HG03159 (cell line): ENCODE measurements around the gene IGDCC3.

Source experiments
- ATAC-seq: cut with Tn5 transposase; IDR thresholded peaks from one replicate; pipeline ENCODE4 v1.9.1; 2021; ENCODE audit warnings: mild to moderate bottlenecking, moderate library complexity; ENCODE audit not compliant: unreplicated experiment

IGDCC3 gene

GRCh38 chr15:65329984-65330735 lies 47.6 kb downstream of the IGDCC3 start:
- no peak for ATAC-seq

GRCh38 chr15:65329288-65329983 lies 48.4 kb downstream of the IGDCC3 start:
- no peak for ATAC-seq

DNA sequence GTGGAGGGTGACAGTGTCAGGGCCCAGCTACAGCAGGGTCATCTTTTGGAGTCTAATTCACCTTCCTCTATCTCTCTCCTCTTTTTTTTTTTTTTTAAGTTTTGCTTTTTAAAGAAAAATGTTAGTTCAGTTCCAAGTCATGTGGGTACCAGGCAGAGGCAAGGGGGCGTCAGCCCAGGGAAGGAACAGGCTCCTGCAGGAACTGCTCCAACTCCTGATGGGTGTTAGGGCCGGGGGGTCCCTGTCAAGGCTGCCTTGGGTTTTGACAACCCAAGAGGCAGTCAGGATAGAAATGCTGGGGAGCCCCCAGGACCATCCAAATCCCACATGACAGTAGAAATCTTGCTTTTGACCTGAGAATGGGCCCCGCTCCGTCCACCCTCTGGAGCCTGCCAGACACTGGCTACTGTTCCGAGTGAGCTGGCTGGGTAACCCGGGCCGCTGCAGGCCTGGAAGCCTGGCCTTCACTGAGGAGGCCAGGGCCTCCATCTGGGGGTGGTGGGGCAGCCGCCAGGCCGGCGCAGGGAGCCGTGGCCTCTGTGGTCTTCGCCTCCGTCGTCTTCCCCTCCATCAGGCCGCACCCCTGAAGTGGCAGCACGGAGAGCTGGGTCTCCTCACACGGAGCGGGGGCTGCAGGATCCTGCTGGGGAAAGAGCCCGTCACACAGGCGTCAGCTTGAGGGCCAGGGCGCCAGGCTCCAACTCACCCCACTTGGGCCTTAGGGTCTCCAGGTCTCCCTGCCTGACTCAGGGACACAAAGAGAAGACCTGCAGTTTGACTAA lies 49.1 kb downstream of the IGDCC3 start:
- ATAC-seq: no peak

- ATAC-seq: no peak
These were observed 50.0 kb downstream of the IGDCC3 start for GRCh38 chr15:65327651-65328393.

- no peak for ATAC-seq
These were observed 51.0 kb downstream of the IGDCC3 start for GRCh38 chr15:65326818-65327217.

GRCh38 chr15:65326117-65326526 lies 51.7 kb downstream of the IGDCC3 start:
- ATAC-seq: no peak

DNA sequence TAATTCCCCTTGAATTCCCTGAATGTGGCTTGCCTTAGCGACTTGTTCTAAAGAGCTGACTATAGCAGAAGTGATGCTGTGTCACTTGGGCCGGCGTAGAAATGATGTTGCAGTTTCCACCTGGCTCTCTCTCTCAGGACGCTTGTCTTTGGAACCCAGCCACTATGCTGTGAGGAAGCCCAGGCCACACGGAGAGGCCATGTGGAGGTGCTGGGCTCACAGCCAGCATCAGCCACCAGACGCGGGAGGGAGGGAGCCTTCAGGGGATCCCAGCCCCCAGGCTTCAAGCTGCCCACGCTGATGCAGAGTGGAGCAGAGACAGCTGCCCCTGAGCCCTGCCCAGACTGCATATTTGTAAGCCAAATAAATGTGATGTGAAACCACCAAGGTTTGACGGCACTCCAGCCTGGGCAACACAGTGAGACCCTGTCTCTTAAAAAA lies 54.7 kb downstream of the IGDCC3 start:
- ATAC-seq: no peak

GRCh38 chr15:65318870-65319356 lies 58.9 kb downstream of the IGDCC3 start:
- ATAC-seq: peak; percentile 64

GRCh38 chr15:65312400-65312916 lies 65.3 kb downstream of the IGDCC3 start:
- no peak for ATAC-seq

DNA sequence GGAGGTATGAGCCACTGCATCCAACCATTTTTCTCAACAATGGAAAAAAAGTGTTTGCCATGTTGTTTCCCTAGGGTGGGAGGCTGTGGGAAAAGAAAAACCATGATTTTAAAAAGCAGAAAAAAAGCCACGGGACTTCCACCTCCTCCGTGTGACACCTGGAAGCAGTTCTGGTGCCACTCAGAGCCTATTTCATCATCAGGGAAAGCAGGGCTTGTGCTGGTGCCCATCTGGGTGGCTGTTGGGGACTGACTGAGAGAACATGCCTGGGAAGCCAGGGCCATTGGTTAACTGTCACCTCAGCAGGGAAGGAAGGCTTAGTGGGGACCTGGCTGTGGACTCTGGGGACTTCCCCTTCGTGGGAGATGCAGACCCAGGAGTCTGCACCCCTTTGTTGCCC lies 66.0 kb downstream of the IGDCC3 start:
- no peak for ATAC-seq

GRCh38 chr15:65310431-65311137 lies 67.2 kb downstream of the IGDCC3 start:
- ATAC-seq: no peak

GRCh38 chr15:65309882-65310418 lies 67.9 kb downstream of the IGDCC3 start:
- ATAC-seq: no peak

DNA sequence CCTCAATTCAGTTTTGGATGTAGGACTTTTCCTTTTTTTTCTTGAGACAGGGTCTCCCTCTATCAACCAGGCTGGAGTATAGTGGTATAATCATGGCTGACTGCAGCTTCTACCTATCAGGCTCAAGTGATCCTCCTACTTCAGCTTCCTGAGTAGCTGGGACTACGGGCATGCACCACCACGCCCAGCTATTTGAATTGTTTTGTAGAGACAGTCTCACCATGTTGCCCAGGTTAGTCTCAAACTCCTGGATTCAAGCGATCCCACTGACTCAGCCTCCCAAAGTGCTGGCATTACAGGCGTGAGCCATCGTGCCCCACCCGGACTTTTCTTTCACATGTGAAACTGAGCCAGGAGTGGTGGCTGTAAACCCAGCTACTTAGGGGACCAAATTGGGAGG lies 69.8 kb downstream of the IGDCC3 start:
- no peak for ATAC-seq

DNA sequence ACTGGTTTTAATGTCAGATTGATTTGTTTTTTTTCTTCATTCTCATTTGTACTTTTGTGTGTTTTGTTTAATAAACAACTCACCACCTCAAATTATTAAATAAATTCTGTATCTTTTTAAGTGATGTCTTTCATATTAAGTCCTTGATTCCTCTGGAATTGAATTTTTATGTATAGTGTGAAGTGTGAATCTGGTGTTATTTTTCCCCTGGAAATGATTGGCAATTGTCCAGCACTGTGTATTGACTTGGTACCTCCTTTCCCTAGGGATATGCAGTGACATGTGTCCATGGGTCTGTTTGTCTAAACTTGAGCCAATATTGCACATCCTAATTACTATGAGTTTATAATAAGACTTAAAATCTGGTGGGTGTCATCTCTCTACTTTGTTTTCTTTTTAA lies 71.3 kb downstream of the IGDCC3 start:
- ATAC-seq: no peak

DNA sequence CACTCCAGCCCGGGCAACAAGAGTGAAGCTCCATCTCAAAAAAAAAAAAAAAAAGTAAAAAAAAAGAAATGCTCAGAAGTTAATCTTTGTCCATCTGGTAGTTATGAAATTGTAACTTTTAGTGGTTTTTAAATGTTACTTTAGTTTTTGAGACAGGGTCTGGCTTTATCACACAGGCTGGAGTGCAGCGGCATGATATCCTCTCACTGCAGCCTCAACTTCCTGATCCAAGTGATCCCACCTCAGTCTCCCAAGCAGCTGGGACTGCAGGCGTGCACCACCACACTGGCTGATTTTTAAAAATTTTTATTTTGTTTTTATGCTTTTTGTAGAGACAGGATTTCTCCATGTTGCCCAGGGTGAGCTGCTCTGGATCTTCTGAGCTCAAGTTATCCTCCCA lies 72.0 kb downstream of the IGDCC3 start:
- ATAC-seq: no peak

- ATAC-seq: no peak
These were observed 72.5 kb downstream of the IGDCC3 start for GRCh38 chr15:65305150-65305758.

DNA sequence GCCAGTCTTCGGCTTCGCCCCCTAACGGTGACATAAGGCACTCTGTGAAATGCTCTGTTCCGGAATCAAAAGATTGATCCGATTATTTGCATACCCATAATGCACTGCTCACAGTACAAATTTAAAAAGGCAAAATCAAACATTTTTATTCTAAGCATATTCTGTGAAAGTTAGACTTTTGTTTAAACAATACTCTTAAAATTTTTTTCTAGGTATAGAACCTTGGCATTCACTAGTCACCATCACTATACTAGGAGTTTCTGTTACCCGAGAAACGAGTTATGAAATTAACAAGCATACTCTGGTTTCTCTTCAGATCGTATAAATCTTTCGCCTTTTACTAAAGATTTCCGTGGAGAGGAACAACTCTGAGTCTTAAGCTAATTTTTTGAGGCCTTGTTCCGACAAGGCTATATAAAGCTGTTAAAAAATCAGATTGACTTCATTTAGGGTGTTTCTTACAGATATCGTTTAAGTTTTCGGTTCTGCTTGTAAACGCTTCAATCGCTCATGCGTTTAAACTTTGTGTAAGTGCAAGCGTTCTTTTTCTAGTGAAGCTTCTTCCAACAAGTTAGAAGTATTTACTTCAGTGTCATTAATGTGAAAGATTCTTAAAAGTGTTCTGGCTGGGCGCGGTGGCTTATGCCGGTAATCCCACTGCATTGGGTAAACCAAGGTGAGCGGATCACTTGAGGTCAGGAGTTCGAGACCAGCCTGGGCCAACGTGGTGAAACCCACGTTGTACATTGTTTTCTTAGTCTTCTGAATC lies 73.2 kb downstream of the IGDCC3 start, which contains the start of gene RNU5B-1:
RNU5B-1 (plus strand) TSS at position 297 of the 769 bp plus-strand sequence.
- ATAC-seq: peak; percentile 64

DNA sequence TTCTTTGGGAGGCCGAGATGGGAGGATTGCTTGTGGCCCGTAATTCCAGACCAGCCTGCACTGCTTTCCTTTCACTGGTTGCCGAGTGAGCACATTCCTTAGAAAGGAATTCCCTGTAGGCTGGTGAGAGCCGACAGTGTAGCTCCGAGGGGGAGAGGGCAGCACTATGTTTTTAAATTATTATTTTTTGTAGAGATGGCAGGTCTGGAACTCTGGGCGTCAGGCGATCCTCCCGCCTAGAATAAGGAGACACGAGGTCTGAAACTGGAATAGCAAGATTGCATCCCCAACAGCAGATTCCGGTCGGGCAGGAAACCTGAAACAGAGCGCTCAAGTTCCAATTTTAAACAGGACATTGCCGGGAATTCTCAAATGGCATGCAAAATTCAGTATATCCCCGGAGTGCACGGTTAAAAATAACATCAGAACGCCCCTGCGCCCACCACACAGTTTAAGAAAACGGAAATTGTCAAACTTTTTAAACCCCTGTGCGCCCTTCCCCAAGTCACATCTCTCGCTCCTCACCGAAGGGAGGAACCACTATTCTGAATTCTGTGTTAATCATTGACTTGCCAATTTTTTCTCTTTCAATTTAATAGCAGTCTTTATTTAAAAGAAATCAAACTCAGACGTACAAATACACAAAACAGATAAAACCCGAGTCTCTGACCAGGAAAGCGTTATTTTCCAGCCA lies 74.0 kb downstream of the IGDCC3 start:
- ATAC-seq: peak; percentile 2
